ENCODE results near the gene CAMK1D.
"Not testable (repeated sequence)": the region's sequence is repeated elsewhere in the genome, so short reads cannot be mapped to it uniquely, and the experiment has no call there.

The CAMK1D gene

DNA sequence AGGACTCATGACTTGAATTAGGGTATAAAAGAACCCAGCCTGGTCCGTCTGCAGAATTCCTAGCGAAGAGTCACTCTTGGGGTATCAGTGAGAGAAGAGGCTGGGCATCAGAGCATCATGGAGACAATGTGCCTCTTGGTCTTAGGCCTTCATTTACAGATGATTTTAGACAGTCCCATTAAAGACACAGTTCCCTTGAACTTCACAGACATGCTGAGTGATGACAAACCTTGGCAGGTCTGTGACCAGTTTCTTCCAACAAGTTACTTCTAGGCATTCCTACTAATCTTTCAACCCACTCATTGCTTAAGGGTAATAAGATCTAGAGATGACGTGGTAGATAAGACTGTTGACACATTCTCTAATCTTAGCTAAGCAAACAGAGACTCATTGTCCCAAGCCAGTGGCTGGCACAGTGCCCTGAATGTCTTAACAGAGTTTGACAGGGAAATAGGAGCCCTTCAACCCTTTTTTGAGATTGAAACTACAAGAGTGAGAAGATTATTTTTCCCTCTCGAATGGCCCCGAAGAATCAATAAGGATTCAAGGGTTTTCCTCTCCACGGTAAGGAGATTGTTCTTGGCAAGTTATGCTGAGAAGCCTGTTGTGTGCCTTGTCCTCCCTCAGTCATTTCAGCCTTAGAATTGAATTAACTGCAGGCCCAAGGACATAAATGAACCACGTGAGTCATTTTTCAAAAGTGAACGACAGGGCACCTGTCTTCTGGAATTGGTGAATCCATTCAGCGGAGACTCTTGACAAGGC is 371.1 kb downstream of the CAMK1D start:
- no peak for DNase-seq (ENCODE audit: low read depth in 2 of 2)

DNA sequence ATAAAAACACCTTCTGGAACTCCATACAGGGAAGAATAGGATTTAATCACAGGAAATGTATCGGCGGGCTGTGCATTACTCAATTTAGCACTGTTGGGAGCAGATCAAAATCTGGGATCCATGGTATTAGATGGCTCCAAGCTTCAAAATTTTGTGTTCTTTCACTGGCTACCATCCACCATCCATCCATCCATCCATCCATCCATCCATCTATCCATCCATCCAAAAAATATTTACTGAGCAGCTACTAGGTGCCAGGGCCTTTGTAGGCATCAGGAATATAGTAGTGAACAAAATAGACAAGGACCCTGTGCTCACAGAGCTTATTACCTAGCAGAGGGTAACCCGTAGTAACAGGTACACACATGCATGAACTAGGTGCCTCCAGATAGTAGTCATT is 372.0 kb downstream of the CAMK1D start:
- DNase-seq (ENCODE audit: low read depth in 2 of 2), result no peak

DNA sequence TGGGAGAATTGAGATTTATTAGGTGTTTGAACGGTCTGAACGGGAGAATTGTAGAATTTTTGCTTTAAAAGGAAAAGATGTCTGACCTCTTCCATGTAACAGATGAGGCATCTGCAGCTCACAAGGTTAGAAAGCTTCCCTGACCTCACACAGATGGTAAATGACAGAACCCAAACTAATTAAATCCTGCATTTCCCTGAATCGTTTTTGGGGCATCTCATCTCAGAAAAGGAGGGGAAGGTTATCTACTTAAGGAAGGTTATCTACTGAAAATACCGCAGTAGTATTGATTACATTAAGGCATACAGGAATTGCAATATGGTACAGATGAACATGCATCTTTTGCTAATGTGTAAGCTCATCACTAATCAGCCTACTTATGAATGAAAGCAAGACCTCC is 373.9 kb downstream of the CAMK1D start:
- no peak for DNase-seq (ENCODE audit: low read depth in 2 of 2)

DNA sequence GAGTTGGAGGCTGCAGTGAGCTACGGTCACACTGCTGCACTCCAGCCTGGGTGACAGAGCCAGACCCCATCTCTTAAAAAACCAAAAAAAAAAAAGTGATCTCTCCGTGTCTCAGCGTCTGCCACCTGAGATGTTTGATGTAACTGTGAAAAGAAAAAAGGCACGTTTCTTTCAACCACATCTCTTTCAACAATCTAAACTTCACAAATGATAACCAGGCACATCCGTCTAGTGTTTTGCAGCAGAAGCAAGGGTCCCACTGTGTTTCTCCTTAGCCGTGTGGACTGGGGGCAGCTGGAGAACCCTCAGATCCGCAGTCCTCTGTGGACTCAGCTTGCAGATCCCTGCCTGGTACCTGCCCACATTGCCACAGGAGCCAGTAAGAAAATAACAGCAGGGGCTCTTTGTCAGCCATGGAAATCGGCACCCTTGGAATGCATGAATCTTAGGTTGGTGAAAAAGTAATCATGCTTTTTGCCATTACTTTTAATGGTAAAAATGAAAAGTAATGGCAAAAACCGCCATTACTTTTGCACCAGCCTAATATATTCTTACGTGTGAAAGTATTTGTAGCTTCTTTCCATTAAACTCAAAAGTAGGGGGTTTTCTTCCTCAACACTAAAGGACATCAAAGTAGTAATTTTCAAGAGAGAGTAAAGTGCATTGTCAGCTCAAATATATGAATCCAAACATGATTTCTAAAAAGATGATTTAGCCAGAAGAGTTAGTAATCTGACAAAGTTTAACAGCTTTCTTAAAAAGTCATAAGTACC is 375.6 kb downstream of the CAMK1D start:
- DNase-seq (ENCODE audit: low read depth in 2 of 2), result no peak

GRCh38 chr10:12725580-12725888 is 376.2 kb downstream of the CAMK1D start:
- not testable (repeated sequence) for DNase-seq (ENCODE audit: low read depth in 2 of 2)

DNA sequence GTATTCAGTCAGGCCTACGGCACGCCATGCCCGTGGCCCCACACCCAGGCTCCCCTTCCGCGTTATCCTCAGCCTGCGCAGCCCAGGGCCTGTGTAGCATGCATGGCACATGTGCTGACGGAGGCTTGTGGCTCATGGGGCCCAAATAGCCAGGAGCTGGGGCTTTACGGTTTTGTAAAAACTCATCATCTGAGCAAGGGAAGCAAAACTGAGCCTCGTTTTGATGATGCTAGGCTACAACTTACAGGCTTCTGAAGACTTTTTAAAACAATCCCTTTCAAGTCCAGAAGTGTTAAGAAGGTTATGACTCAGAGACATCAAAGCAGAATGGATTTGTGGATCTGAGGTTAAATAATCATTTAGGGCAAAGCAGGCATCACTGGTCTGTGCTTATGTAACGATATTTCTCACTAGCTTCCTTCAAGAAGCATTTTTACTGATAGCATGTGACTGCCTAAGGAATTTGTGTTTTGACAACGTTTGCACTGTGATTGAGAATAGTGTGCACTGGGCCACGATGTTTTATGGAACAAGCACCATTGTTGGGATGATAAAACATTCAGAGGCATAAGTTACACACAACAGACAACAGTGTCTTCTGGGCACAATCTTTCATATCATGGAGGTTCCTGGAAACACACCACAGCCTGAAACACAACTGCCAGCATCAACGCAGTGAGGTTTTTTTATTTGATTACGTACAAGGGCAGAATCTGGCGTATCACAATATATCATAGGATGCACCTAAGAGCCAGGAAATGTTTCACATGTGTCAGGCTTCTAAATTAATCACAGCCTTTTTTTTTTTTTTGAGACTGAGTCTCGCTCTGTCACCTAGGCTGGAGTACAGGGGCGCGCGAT is 377.9 kb downstream of the CAMK1D start:
- no peak for DNase-seq (ENCODE audit: low read depth in 2 of 2)

GRCh38 chr10:12727832-12728215 is 378.5 kb downstream of the CAMK1D start:
- no peak for DNase-seq (ENCODE audit: low read depth in 2 of 2)

- no peak for DNase-seq (ENCODE audit: low read depth in 2 of 2)
These were observed 379.1 kb downstream of the CAMK1D start for GRCh38 chr10:12728494-12728893.

GRCh38 chr10:12729885-12730284 is 380.5 kb downstream of the CAMK1D start:
- no peak for DNase-seq (ENCODE audit: low read depth in 2 of 2)

- no peak for DNase-seq (ENCODE audit: low read depth in 2 of 2)
These were observed 381.6 kb downstream of the CAMK1D start for GRCh38 chr10:12730809-12731519.

DNA sequence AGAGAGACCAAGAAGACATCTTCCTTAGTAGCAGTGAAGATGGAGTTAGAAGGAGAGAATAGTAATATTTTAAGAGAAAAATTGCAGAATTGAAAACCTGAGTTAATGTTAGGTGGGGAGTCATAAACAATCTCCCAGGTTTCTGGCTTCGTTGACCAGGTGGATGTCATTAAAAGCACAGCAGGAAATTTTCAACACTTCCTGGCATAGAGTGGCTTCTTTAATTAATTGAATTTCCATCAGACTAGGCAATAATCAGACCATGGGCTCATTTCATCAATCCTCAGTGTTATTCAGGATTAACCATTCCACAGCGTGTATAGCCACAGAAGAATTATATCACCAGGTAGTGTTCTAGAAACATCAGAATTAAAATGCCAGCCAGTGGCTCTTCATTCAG is 383.9 kb downstream of the CAMK1D start:
- DNase-seq (ENCODE audit: low read depth in 2 of 2), result no peak

DNA sequence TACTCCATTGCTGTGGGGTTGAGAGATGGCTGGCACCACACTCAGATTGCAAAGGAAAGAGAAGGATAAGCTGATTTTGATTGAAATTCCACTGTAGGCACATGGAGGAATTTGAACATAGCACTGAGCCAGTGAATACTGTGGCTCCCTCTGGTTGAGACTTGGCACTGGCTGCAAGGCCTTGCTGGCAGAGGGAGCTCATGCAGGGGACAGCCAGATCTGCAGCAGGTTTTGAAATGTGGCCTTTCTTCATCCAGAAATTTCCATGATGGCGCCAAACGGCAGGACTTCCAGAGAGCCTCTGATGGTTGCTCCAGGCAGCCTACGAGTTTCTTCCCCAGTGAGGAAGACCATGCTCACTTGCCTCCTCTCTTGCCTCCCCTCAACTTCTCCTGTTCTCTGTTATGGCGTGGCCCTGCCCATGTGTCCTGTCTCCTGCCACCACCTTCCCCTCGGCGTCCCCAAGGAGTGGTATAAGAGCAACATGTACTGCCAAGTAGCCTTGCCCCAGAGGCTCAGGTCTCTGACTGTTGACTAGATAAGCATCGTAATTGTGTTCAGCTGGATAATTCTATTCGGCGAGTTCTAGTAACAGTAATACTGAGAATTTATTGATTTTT is 386.6 kb downstream of the CAMK1D start:
- DNase-seq (ENCODE audit: low read depth in 2 of 2), result no peak

DNA sequence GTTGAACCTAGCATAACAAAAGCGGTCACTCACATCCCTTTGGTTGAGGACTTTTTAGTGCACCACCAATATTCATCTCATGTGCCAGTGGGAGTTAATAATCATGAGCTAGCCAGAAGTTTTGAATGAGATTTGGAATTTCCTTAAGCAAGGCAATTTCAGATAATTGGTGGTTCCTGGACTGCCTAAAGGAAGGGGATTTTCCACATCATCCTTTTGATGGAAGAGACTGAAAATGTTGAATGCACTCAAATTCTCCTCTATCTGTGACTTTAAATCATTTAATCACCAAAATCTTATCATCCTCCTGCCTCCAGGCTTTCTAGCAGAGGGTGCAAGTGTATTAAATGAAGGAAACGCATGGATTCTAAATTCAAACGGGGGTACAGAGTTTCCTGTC is 391.5 kb downstream of the CAMK1D start:
- DNase-seq (ENCODE audit: low read depth in 2 of 2), result no peak

DNA sequence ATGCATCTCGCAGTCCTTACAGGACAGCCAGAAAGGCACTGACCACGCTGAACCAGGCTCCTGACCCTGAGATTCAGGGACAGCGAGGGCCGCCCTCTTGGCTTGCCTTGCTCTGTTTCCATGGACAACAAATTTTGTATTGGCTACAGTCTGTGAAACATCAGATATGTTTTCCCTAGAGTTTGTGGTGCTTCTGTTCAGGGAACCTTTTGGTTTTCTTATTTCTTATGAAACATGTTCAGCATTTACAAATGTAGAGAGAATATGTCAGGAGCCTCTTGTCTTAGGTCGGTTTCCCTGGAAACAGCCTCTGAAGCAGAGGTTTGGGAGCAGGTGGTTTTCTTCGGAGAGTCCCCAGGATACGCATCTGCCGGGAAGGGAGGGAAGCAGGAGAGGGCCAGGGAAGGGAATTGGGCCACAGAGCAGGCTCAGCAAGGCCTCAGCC is 392.0 kb downstream of the CAMK1D start:
- DNase-seq (ENCODE audit: low read depth in 2 of 2), result no peak

DNA sequence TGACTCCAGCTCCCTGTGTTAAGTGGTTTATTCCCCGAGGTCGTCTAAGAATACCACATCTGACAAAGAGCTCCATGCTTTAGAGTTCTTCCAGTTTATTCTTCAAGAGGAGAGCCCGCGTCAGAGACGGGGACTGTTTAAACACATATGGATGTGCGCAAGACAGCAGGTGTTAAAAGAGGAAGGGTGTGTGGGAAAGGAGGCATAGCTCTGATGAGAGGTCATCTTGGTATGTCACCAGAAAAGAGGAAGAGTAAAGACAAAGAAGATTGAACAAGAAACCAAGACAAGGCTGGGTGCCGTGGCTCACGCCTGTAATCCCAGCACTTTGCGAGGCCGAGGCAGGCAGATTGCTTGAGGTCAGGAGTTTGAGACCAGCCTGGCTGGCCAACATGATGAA is 393.4 kb downstream of the CAMK1D start:
- no peak for DNase-seq (ENCODE audit: low read depth in 2 of 2)

DNA sequence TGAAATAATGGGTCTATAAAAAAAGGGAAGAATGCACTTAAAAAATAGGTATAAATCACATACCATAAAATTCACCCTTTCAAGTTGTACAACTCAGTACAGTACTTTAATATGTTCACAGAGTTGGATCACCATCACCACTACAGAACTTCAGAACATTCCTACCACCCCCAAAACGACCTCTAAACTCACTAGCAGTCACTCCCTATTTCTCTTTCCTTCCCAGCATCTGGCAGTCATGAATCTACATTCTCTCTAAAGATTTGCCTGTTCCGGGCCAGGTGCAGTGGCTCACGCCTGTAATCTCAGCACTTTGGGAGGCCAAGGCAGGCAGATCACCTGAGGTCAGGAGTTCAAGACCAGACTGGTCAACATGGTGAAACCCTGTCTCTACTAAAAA is 394.1 kb downstream of the CAMK1D start:
- not testable (repeated sequence) for DNase-seq (ENCODE audit: low read depth in 2 of 2)

DNA sequence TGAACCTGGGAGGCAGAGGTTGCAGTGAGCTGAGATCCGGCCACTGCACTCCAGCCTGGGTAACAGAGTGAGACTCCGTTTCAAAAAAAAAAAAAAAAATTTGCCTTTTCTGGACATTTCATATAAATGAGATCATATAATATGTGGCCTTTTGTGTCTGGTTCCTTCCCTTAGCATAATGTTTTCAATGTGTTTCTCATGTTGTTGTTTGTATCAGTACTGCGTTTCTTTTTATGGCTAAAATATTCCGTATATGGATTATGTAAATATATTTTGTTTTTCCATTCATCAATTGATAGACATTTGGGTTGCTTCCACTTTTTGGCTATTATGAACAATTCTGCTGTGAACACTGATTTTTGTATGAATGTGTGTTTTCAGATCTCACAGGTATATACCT is 394.6 kb downstream of the CAMK1D start:
- no peak for DNase-seq (ENCODE audit: low read depth in 2 of 2)

- DNase-seq (ENCODE audit: low read depth in 2 of 2), result no peak
These were observed 398.8 kb downstream of the CAMK1D start for GRCh38 chr10:12748186-12748585.

DNA sequence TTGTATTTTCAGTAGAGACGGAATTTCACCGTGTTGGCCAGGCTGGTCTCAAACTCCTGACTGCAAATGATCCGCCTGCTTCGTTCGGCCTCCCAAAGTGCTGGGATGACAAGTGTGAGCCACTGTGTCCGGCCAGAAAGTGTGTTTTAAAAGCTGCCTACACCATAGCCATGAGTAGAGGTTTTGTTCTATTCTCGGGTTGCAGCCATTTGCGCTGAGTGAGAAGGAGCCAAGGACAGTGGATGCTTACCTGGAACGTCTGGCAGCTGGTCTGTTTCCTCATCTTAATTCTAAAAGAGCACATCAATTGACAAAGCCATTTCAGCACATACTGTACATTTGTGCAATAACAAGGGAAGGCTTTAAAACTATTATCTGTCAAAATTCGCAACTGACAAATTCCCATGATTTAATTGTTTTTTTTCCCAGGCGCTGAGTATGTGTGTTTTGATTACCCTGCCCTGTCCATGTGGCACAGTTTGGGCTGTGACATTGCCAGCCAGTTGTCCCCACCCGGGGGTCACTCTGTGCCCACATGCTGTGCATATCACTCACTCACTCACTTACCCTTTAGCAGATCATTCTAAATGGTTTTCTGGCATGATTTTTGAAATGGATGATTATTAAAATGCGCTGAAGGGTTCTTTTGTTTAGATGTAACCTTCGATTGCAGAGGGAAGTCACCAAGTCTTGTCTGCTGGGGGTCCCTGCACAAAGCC is 400.6 kb downstream of the CAMK1D start:
- no peak for DNase-seq (ENCODE audit: low read depth in 2 of 2)

DNA sequence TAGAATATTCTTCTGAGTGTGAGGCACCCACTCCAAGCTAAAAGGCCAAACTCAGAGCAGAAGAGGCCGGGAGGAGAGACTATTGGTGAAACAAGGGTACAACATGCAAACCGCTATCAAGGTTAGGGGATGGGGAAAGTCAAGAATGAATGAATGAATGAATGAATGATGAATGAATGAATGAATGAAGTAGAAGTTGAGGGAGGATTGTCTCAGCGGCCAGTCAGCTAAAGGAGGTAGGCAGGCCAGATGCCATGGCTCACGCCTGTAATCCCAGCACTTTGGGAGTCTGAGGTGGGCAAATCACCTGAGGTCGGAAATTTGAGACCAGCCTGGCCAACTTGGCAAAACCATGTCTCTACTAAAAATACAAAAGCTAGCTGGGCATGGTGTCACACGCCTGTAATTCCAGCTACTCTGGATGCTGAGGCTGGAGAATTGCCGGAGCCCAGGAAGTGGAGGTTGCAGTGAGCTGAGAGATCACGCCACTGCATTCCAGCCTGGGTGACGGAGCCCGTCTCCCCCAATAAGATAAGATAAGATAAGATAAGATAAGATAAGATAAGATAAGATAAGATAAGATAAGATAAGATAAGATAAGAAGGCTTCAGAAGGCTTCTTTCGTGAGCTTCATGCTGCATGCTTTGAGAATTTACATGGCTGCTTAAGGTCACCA is 401.3 kb downstream of the CAMK1D start:
- DNase-seq (ENCODE audit: low read depth in 2 of 2), result no peak

All from fibroblast of skin of left quadriceps (primary cell).